ENCODE measurements around the gene MACROD2.

MACROD2 gene

GRCh38 chr20:14947536-14947935 lies 952.2 kb downstream of the MACROD2 start:
- Mint-ChIP-seq H3K36me3 (no peaks in the 10 kb centered on the region), H3K27ac (no peak overlapping the region), H3K4me1 (no peaks in the 10 kb centered on the region), H3K4me3 (no peak overlapping the region), H3K9me3 (peaks cover 2% of the 10 kb centered on the region), H3K27me3 (no peaks in the 10 kb centered on the region)
- no peak for DNase-seq
- CTCF ChIA-PET = no interaction called here

GRCh38 chr20:14947946-14948345 lies 952.6 kb downstream of the MACROD2 start:
- Mint-ChIP-seq H3K9me3 (peaks cover 2% of the 10 kb centered on the region), H3K4me1 (no peaks in the 10 kb centered on the region), H3K27me3 (no peaks in the 10 kb centered on the region), H3K4me3 (no peak overlapping the region), H3K36me3 (no peaks in the 10 kb centered on the region), H3K27ac (no peak overlapping the region)
- CTCF ChIA-PET = no interaction called here
- DNase-seq = no peak

GRCh38 chr20:14948416-14948815 lies 953.1 kb downstream of the MACROD2 start:
- Mint-ChIP-seq H3K27me3 (no peaks in the 10 kb centered on the region), H3K9me3 (peaks cover 2% of the 10 kb centered on the region), H3K4me1 (no peaks in the 10 kb centered on the region), H3K36me3 (no peaks in the 10 kb centered on the region), H3K4me3 (no peak overlapping the region), H3K27ac (no peak overlapping the region)
- CTCF ChIA-PET = no interaction called here
- DNase-seq = no peak

GRCh38 chr20:14950633-14951032 lies 955.3 kb downstream of the MACROD2 start:
- CTCF ChIA-PET = no interaction called here
- no peak for DNase-seq
- no peaks in the 10 kb centered on the region for H3K36me3 Mint-ChIP-seq
- peaks cover under 1% of the 10 kb centered on the region for H3K9me3 Mint-ChIP-seq
- H3K27me3 Mint-ChIP-seq = no peaks in the 10 kb centered on the region
- H3K4me3 Mint-ChIP-seq = no peak overlapping the region
- no peaks in the 10 kb centered on the region for H3K4me1 Mint-ChIP-seq
- no peak overlapping the region for H3K27ac Mint-ChIP-seq

- Mint-ChIP-seq H3K27me3 (no peaks in the 10 kb centered on the region), H3K4me1 (no peaks in the 10 kb centered on the region), H3K9me3 (no peaks in the 10 kb centered on the region), H3K36me3 (no peaks in the 10 kb centered on the region), H3K27ac (no peak overlapping the region), H3K4me3 (no peak overlapping the region)
- CTCF ChIA-PET = no interaction called here
- DNase-seq = no peak
Measured at GRCh38 chr20:14951105-14951504, 955.8 kb downstream of the MACROD2 start.

GRCh38 chr20:14951707-14952418 lies 956.5 kb downstream of the MACROD2 start:
- H3K27ac Mint-ChIP-seq = no peak overlapping the region
- H3K27me3 Mint-ChIP-seq = no peaks in the 10 kb centered on the region
- H3K4me3 Mint-ChIP-seq = no peak overlapping the region
- H3K36me3 Mint-ChIP-seq = no peaks in the 10 kb centered on the region
- no peaks in the 10 kb centered on the region for H3K9me3 Mint-ChIP-seq
- no peak for DNase-seq
- CTCF ChIA-PET = no interaction called here
- no peaks in the 10 kb centered on the region for H3K4me1 Mint-ChIP-seq

GRCh38 chr20:14953736-14954135 lies 958.4 kb downstream of the MACROD2 start:
- Mint-ChIP-seq H3K36me3 (no peaks in the 10 kb centered on the region), H3K9me3 (no peaks in the 10 kb centered on the region), H3K27ac (no peak overlapping the region), H3K27me3 (no peaks in the 10 kb centered on the region), H3K4me1 (no peaks in the 10 kb centered on the region), H3K4me3 (no peak overlapping the region)
- no peak for DNase-seq
- CTCF ChIA-PET = no interaction called here

- CTCF ChIA-PET = no interaction called here
- no peak overlapping the region for H3K4me3 Mint-ChIP-seq
- H3K9me3 Mint-ChIP-seq = peaks cover 3% of the 10 kb centered on the region
- DNase-seq = no peak
- no peaks in the 10 kb centered on the region for H3K27me3 Mint-ChIP-seq
- no peak overlapping the region for H3K27ac Mint-ChIP-seq
- H3K36me3 Mint-ChIP-seq = no peaks in the 10 kb centered on the region
- no peaks in the 10 kb centered on the region for H3K4me1 Mint-ChIP-seq
Measured at GRCh38 chr20:14955399-14955798, 960.1 kb downstream of the MACROD2 start.

GRCh38 chr20:14956026-14956425 lies 960.7 kb downstream of the MACROD2 start:
- Mint-ChIP-seq H3K9me3 (peaks cover 6% of the 10 kb centered on the region), H3K27ac (no peak overlapping the region)
- CTCF ChIA-PET = no interaction called here

GRCh38 chr20:14956538-14956937 lies 961.2 kb downstream of the MACROD2 start:
- no peak overlapping the region for H3K4me3 Mint-ChIP-seq
- CTCF ChIA-PET = no interaction called here
- peaks cover 6% of the 10 kb centered on the region for H3K9me3 Mint-ChIP-seq
- H3K27me3 Mint-ChIP-seq = no peaks in the 10 kb centered on the region
- no peak overlapping the region for H3K27ac Mint-ChIP-seq
- DNase-seq = no peak
- no peaks in the 10 kb centered on the region for H3K4me1 Mint-ChIP-seq
- H3K36me3 Mint-ChIP-seq = no peaks in the 10 kb centered on the region

More at GRCh38 chr20:14956026-14956425, 960.7 kb downstream of the MACROD2 start:
- H3K27me3 Mint-ChIP-seq = no peaks in the 10 kb centered on the region
- no peaks in the 10 kb centered on the region for H3K4me1 Mint-ChIP-seq
- no peaks in the 10 kb centered on the region for H3K36me3 Mint-ChIP-seq
- no peak overlapping the region for H3K4me3 Mint-ChIP-seq
- no peak for DNase-seq

GRCh38 chr20:14957402-14957801 lies 962.1 kb downstream of the MACROD2 start:
- no peak for DNase-seq
- peaks cover 6% of the 10 kb centered on the region for H3K9me3 Mint-ChIP-seq
- H3K4me1 Mint-ChIP-seq = no peaks in the 10 kb centered on the region
- H3K27me3 Mint-ChIP-seq = no peaks in the 10 kb centered on the region
- H3K27ac Mint-ChIP-seq = no peak overlapping the region
- no peak overlapping the region for H3K4me3 Mint-ChIP-seq
- H3K36me3 Mint-ChIP-seq = no peaks in the 10 kb centered on the region
- CTCF ChIA-PET = no interaction called here

GRCh38 chr20:14958626-14959025 lies 963.3 kb downstream of the MACROD2 start:
- H3K27ac Mint-ChIP-seq = no peak overlapping the region
- CTCF ChIA-PET = no interaction called here
- peaks cover 6% of the 10 kb centered on the region for H3K9me3 Mint-ChIP-seq
- DNase-seq = no peak
- no peaks in the 10 kb centered on the region for H3K36me3 Mint-ChIP-seq
- H3K4me3 Mint-ChIP-seq = no peak overlapping the region
- H3K27me3 Mint-ChIP-seq = no peaks in the 10 kb centered on the region
- no peaks in the 10 kb centered on the region for H3K4me1 Mint-ChIP-seq

- Mint-ChIP-seq H3K9me3 (peaks cover 7% of the 10 kb centered on the region), H3K27ac (no peak overlapping the region), H3K36me3 (no peaks in the 10 kb centered on the region), H3K4me1 (no peaks in the 10 kb centered on the region), H3K4me3 (no peak overlapping the region), H3K27me3 (no peaks in the 10 kb centered on the region)
- CTCF ChIA-PET = no interaction called here
- no peak for DNase-seq
Measured at GRCh38 chr20:14959506-14960475, 964.5 kb downstream of the MACROD2 start.

- CTCF ChIA-PET = no interaction called here
- Mint-ChIP-seq H3K9me3 (peaks cover 8% of the 10 kb centered on the region), H3K4me1 (no peaks in the 10 kb centered on the region), H3K36me3 (no peaks in the 10 kb centered on the region), H3K4me3 (no peak overlapping the region), H3K27ac (no peak overlapping the region), H3K27me3 (no peaks in the 10 kb centered on the region)
- DNase-seq = no peak
Measured at GRCh38 chr20:14960831-14961230, 965.5 kb downstream of the MACROD2 start.

- H3K9me3 Mint-ChIP-seq = peaks cover 11% of the 10 kb centered on the region
- H3K36me3 Mint-ChIP-seq = no peaks in the 10 kb centered on the region
- H3K4me3 Mint-ChIP-seq = no peak overlapping the region
- CTCF ChIA-PET = no interaction called here
- no peaks in the 10 kb centered on the region for H3K27me3 Mint-ChIP-seq
- H3K27ac Mint-ChIP-seq = no peak overlapping the region
- DNase-seq = no peak
- no peaks in the 10 kb centered on the region for H3K4me1 Mint-ChIP-seq
Measured at GRCh38 chr20:14963262-14963663, 967.9 kb downstream of the MACROD2 start.

Data from activated naive CD4-positive, alpha-beta T cell treated with anti-CD3 and anti-CD28 coated beads, Interleukin-2, amount 10 ng/mL, durations not matched to agents 7 days and 5 days (primary cell).